ENCODE measurements around the gene TANC1. TPM values are rescaled to one million over a fixed set of nuclear protein-coding genes. Genes with fewer than 3 reads are reported as not detected.

TANC1 gene
- polyA plus RNA-seq, 1 donor from 2014 or later, result 0.37 TPM

DNA sequence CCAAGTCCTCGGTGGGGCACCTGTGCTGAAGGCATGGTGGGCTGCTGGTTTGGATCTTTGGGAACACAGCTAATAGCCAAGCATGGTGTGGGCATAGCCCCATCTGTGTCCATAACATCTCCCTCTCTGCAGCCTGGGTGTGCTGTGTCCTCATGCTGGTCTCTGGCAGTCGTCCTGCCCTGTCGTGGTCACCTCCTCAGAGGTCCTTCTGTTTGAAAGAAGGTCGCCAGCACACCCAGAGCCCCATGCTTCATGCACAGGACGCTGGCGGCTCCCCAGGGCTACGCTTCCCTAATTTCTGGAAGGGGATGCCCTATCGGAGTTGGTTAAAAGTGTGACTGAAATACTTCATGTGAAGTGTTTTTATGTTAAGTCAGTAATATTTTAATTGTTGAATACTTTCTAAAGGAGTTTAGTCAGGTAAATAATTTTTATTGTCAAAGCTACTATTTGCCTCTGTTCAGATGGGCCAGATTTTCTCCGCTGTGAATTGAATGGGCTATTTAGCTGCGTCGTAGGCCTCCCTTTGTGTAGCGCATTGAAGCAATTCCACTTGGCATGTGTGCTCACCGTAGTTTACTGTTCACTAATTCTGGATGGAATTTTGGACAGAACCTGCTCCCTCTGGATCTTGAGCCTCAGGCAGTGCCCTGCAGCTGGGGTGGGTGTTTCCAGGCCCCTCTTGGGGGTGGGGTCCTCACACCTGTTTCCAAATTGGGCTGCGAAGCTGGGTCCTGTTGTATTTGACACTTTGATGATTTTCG, 236.1 kb downstream of the TANC1 start:
- Histone ChIP-seq H2AFZ (ENCODE audit: low read depth, low read length) (no peak overlapping the region), H3K9me3 (ENCODE audit: low read length) (no peaks in the 10 kb centered on the region), H3K4me3 (ENCODE audit: low read length) (no peak overlapping the region), H3K27me3 (ENCODE audit: insufficient read depth, low read depth, low read length) (no peaks in the 10 kb centered on the region), H3K4me2 (ENCODE audit: low read length) (no peak overlapping the region), H3K9me2 (ENCODE audit: insufficient read depth, low read length) (no peaks in the 10 kb centered on the region), H3F3A (ENCODE audit: insufficient read depth, low read length, poor library complexity, severe bottlenecking) (no peaks in the 10 kb centered on the region), H3K27ac (ENCODE audit: low read length) (no peak overlapping the region), H3K79me2 (replicated peaks; ENCODE audit: insufficient read depth, low read length) (no peaks in the 10 kb centered on the region), H3K36me3 (ENCODE audit: insufficient read depth, low read length) (no peaks in the 10 kb centered on the region), H3K9ac (ENCODE audit: low read length) (no peak overlapping the region), H4K20me1 (ENCODE audit: insufficient read depth) (no peaks in the 10 kb centered on the region)
- TF ChIP-seq POLR2AphosphoS5 (IDR thresholded peaks at IDR 0.05) (no peak), EP300 (conservative IDR thresholded peaks at IDR 0.05; ENCODE audit: poor library complexity, severe bottlenecking) (no peak), RAD21 (conservative IDR thresholded peaks at IDR 0.05) (no peak), TAF1 (IDR thresholded peaks at IDR 0.05; ENCODE audit: low read depth) (no peak), MXI1 (conservative IDR thresholded peaks at IDR 0.05; ENCODE audit: poor library complexity, severe bottlenecking) (no peak), EZH2 (IDR thresholded peaks at IDR 0.05; ENCODE audit: borderline replicate concordance, insufficient read depth, low read length, poor library complexity, severe bottlenecking) (no peak), SMC3 (conservative IDR thresholded peaks at IDR 0.05; ENCODE audit: poor library complexity) (no peak)
- TF ChIP-seq, protein P1, sequence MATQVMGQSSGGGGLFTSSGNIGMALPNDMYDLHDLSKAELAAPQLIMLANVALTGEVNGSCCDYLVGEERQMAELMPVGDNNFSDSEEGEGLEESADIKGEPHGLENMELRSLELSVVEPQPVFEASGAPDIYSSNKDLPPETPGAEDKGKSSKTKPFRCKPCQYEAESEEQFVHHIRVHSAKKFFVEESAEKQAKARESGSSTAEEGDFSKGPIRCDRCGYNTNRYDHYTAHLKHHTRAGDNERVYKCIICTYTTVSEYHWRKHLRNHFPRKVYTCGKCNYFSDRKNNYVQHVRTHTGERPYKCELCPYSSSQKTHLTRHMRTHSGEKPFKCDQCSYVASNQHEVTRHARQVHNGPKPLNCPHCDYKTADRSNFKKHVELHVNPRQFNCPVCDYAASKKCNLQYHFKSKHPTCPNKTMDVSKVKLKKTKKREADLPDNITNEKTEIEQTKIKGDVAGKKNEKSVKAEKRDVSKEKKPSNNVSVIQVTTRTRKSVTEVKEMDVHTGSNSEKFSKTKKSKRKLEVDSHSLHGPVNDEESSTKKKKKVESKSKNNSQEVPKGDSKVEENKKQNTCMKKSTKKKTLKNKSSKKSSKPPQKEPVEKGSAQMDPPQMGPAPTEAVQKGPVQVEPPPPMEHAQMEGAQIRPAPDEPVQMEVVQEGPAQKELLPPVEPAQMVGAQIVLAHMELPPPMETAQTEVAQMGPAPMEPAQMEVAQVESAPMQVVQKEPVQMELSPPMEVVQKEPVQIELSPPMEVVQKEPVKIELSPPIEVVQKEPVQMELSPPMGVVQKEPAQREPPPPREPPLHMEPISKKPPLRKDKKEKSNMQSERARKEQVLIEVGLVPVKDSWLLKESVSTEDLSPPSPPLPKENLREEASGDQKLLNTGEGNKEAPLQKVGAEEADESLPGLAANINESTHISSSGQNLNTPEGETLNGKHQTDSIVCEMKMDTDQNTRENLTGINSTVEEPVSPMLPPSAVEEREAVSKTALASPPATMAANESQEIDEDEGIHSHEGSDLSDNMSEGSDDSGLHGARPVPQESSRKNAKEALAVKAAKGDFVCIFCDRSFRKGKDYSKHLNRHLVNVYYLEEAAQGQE (IDR thresholded peaks at IDR 0.05; ENCODE audit: borderline replicate concordance), result no peak
- TF ChIP-seq, protein P2, sequence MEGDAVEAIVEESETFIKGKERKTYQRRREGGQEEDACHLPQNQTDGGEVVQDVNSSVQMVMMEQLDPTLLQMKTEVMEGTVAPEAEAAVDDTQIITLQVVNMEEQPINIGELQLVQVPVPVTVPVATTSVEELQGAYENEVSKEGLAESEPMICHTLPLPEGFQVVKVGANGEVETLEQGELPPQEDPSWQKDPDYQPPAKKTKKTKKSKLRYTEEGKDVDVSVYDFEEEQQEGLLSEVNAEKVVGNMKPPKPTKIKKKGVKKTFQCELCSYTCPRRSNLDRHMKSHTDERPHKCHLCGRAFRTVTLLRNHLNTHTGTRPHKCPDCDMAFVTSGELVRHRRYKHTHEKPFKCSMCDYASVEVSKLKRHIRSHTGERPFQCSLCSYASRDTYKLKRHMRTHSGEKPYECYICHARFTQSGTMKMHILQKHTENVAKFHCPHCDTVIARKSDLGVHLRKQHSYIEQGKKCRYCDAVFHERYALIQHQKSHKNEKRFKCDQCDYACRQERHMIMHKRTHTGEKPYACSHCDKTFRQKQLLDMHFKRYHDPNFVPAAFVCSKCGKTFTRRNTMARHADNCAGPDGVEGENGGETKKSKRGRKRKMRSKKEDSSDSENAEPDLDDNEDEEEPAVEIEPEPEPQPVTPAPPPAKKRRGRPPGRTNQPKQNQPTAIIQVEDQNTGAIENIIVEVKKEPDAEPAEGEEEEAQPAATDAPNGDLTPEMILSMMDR (IDR thresholded peaks at IDR 0.05; ENCODE audit: poor library complexity, severe bottlenecking), result no peak

DNA sequence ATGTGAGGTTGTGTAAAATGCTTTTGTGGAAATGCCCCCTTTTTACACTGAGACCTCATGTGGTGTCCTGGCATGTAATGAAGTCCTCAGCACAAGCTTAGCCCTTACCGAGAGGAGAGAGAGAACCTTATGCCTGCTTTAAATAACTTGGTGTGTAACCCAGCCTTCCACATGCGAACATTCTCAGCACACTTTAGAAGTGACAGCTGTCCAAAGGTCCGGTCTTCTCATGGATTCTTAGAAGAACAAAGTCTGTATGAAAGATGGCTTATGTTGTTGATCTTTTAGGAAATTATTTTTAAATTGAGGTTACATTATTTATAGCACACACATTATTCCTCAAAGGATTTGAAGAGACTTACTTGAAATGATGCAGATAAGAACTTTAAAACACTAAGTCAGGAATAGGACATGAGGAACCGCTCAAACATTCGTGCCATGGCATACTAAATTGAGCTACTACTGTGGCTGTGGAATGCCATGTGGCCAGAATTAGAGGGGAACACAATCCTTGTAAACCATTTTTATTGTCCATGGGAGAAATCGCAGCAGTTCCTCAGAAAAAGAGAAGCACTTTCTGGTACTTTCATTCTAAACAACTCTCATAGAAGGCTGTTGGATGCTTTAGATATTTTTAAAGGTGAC, 238.4 kb downstream of the TANC1 start:
- Histone ChIP-seq H3K79me2 (replicated peaks; ENCODE audit: insufficient read depth, low read length) (no peaks in the 10 kb centered on the region), H4K20me1 (ENCODE audit: insufficient read depth) (no peaks in the 10 kb centered on the region), H2AFZ (ENCODE audit: low read depth, low read length) (no peak overlapping the region), H3K4me3 (ENCODE audit: low read length) (no peak overlapping the region), H3K27me3 (ENCODE audit: insufficient read depth, low read depth, low read length) (no peaks in the 10 kb centered on the region), H3K27ac (ENCODE audit: low read length) (no peak overlapping the region), H3K9me3 (ENCODE audit: low read length) (no peaks in the 10 kb centered on the region), H3K4me2 (ENCODE audit: low read length) (no peak overlapping the region), H3F3A (ENCODE audit: insufficient read depth, low read length, poor library complexity, severe bottlenecking) (no peaks in the 10 kb centered on the region), H3K36me3 (ENCODE audit: insufficient read depth, low read length) (no peaks in the 10 kb centered on the region), H3K9ac (ENCODE audit: low read length) (no peak overlapping the region), H3K9me2 (ENCODE audit: insufficient read depth, low read length) (no peaks in the 10 kb centered on the region)
- TF ChIP-seq, protein P2 (IDR thresholded peaks at IDR 0.05; ENCODE audit: poor library complexity, severe bottlenecking), result no peak
- TF ChIP-seq SMC3 (conservative IDR thresholded peaks at IDR 0.05; ENCODE audit: poor library complexity), result no peak
- no peak for TF ChIP-seq RAD21 (conservative IDR thresholded peaks at IDR 0.05)
- no peak for TF ChIP-seq EZH2 (IDR thresholded peaks at IDR 0.05; ENCODE audit: borderline replicate concordance, insufficient read depth, low read length, poor library complexity, severe bottlenecking)
- no peak for TF ChIP-seq POLR2AphosphoS5 (IDR thresholded peaks at IDR 0.05)
- TF ChIP-seq, protein P1 (IDR thresholded peaks at IDR 0.05; ENCODE audit: borderline replicate concordance), result no peak
- no peak for TF ChIP-seq EP300 (conservative IDR thresholded peaks at IDR 0.05; ENCODE audit: poor library complexity, severe bottlenecking)
- TF ChIP-seq MXI1 (conservative IDR thresholded peaks at IDR 0.05; ENCODE audit: poor library complexity, severe bottlenecking), result no peak
- no peak for TF ChIP-seq TAF1 (IDR thresholded peaks at IDR 0.05; ENCODE audit: low read depth)

All from neural cell (in vitro differentiated cells).